ENCODE measurements around the gene ZNF423.

Gene ZNF423

GRCh38 chr16:49664221-49665215 is 191.4 kb downstream of the ZNF423 start:
- DNase-seq (ENCODE audit: insufficient read length, low spot score) = no peak
- no peak for FAIRE-seq
- no peak for TF ChIP-seq SPI1 (IDR thresholded peaks at IDR 0.05; ENCODE audit: low read depth, low read length)
- no peak for TF ChIP-seq TAF1 (IDR thresholded peaks at IDR 0.05; ENCODE audit: low read depth, low read length)
- no peak for TF ChIP-seq POLR2A (IDR thresholded peaks at IDR 0.05; ENCODE audit: low read depth, low read length)
- no peak for TF ChIP-seq POLR2AphosphoS5 (IDR thresholded peaks at IDR 0.05; ENCODE audit: low read depth, low read length)
- TF ChIP-seq POU2F2 (IDR thresholded peaks at IDR 0.05; ENCODE audit: low read depth, low read length) = no peak
- no peak for TF ChIP-seq PAX5 (IDR thresholded peaks at IDR 0.05; ENCODE audit: insufficient read depth, low read length, severe bottlenecking)

DNA sequence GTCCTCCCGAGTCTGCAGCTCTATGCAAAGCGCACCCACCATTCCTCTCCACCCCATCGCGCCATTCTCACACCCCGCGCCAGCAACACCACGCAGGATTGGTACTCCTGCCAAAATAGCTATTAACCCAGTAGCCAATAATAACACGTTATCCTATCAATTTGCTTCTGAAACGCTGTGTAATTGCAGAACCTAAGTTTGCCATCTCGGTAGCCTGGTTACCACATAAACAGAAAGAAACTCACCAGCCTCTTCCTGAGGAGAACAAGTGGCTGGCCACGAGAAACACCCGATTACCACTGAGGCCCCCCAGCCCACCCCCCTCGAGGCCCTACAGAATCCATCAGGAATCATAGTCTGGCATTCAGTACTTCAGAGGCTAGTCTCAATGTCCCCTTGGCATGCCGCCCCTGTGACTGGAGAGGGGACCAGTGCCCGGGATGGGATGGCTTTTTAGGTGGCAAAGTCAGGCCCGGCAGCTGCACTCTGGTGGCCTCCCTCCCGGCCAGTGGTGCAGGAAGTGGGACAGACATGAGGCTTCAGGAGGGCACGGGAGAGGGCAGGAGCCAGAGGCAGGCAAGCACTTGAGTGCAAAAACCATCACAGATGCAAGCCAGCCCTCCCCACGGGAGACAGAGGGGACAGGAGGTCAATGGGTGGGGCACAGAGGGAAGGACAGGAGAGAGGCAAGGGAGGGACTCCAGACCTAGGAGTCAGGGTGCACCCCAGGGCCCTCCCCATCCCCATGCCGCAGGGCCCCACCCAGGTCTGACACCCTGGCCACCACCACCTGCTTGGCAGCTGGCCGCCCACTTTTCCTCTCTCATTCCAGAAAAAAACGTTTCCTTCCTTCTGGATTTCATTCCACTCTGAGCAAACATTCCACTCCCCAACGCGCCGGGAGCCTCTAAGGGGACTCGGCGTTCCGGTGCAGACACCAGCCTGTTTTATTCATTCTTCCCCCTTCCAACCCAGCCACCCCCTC is 192.5 kb downstream of the ZNF423 start:
- FAIRE-seq = no peak
- TF ChIP-seq POLR2A (IDR thresholded peaks at IDR 0.05; ENCODE audit: low read depth, low read length) (no peak), POU2F2 (IDR thresholded peaks at IDR 0.05; ENCODE audit: low read depth, low read length) (no peak), TAF1 (IDR thresholded peaks at IDR 0.05; ENCODE audit: low read depth, low read length) (no peak)
- DNase-seq (ENCODE audit: insufficient read length, low spot score) = no peak

DNA sequence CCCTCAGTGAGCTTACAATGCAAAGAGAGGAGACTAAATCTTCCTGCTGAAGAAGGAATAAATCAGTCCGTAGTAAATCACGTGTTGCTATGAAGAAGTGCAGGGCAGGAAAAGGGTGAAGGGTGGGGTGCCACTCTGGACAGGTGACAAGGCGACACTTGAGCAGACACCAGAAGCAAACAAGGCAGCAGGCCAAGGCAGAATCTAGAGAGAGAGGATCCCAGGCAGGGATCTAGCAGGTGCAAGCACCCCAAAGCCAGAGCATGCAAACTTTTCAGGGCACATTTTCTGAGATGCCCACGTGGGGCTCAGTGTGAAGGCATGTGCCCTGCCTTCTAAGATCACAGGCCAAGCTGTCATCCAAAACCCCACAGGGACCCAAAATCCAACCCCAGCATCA is 193.3 kb downstream of the ZNF423 start:
- DNase-seq (ENCODE audit: insufficient read length, low spot score) (no peak), FAIRE-seq (no peak)
- no peak for TF ChIP-seq POLR2AphosphoS5 (IDR thresholded peaks at IDR 0.05; ENCODE audit: low read depth, low read length)
- TF ChIP-seq TAF1 (IDR thresholded peaks at IDR 0.05; ENCODE audit: low read depth, low read length) = no peak
- no peak for TF ChIP-seq POLR2A (IDR thresholded peaks at IDR 0.05; ENCODE audit: low read depth, low read length)
- TF ChIP-seq POU2F2 (IDR thresholded peaks at IDR 0.05; ENCODE audit: low read depth, low read length) = no peak
- no peak for TF ChIP-seq PAX5 (IDR thresholded peaks at IDR 0.05; ENCODE audit: insufficient read depth, low read length, severe bottlenecking)
- TF ChIP-seq SPI1 (IDR thresholded peaks at IDR 0.05; ENCODE audit: low read depth, low read length) = no peak

DNA sequence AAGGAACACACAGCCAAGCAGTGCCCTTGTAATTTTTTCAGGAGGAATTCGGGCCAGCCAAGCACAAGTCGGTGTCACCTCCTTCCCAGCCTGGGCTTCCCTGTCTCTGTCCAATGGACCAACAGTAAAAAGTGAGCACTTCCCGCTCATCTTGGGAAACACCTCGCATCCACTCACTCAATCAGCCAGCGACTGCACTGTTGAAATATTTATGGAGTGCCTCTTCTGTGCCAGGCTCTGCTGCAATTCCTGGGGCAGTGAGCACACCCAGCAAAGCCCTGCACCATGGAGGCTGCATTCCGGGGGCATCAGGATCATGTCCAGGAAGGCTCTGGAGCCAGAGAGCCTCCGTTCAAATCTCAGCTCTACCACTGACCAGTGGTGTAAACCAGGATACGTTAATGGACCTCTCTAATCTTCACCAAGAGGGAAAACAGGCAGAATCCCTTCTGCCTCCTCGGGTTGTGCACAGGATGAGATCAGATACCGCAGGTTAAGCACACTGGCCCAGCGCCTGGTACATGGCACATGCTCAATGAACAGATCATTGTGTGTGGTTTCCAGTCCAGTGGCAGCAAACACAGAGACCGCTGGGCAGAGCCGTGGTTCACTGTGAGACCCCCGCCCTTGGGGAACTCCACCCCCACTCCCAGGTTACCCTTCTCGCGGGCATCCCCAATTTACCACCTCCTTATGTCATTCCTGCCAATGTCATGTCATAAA is 194.3 kb downstream of the ZNF423 start:
- TF ChIP-seq POLR2AphosphoS5 (IDR thresholded peaks at IDR 0.05; ENCODE audit: low read depth, low read length) (no peak), SPI1 (IDR thresholded peaks at IDR 0.05; ENCODE audit: low read depth, low read length) (no peak), TAF1 (IDR thresholded peaks at IDR 0.05; ENCODE audit: low read depth, low read length) (no peak), PAX5 (IDR thresholded peaks at IDR 0.05; ENCODE audit: insufficient read depth, low read length, severe bottlenecking) (no peak), POU2F2 (IDR thresholded peaks at IDR 0.05; ENCODE audit: low read depth, low read length) (no peak), POLR2A (IDR thresholded peaks at IDR 0.05; ENCODE audit: low read depth, low read length) (no peak)
- DNase-seq (ENCODE audit: insufficient read length, low spot score) = no peak

DNA sequence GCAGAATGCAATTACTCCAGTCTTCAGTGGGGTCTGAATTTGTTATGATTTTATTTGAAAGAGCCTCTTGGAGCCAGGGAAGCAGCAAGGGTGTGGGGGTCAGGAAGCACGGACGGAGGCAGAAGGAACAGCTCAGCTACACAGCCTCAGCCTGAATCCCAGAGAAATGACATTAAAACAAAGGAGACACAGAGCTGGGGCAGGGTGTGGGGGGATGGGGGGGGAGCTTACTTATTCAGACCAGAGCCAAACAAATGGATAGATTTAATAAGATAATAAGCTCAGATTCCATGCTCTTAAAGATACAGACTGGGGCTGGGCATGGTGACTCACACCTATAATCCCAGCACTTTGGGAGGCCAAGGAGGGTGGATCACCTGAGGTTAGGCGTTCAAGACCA is 195.3 kb downstream of the ZNF423 start:
- FAIRE-seq (no peak), DNase-seq (ENCODE audit: insufficient read length, low spot score) (no peak)

More for the DNA sequence above, 194.3 kb downstream of the ZNF423 start:
- no peak for FAIRE-seq

DNA sequence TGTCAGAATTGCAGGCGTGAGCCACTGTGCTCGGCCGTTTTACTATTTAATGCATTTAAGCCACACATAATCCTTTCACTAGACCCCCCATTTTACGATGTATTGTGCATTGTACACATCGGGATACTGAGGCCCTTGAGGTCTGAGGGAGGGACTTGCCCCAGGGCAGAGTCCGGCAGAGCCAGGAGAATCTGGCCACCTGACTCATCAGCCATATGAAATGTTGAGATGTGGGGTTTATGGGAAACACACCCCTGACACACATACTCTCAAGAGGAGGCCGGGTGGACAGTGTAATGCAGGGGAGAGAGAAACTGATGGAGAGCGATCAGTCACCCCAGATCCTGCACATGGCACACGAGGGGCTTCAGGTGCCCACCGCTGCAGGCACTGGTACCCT is 196.6 kb downstream of the ZNF423 start:
- FAIRE-seq = no peak
- TF ChIP-seq POLR2AphosphoS5 (IDR thresholded peaks at IDR 0.05; ENCODE audit: low read depth, low read length) = no peak
- no peak for TF ChIP-seq TAF1 (IDR thresholded peaks at IDR 0.05; ENCODE audit: low read depth, low read length)
- TF ChIP-seq POLR2A (IDR thresholded peaks at IDR 0.05; ENCODE audit: low read depth, low read length) = no peak
- TF ChIP-seq SPI1 (IDR thresholded peaks at IDR 0.05; ENCODE audit: low read depth, low read length) = no peak
- no peak for TF ChIP-seq POU2F2 (IDR thresholded peaks at IDR 0.05; ENCODE audit: low read depth, low read length)
- TF ChIP-seq PAX5 (IDR thresholded peaks at IDR 0.05; ENCODE audit: insufficient read depth, low read length, severe bottlenecking) = no peak

More for the DNA sequence above, 195.3 kb downstream of the ZNF423 start:
- TF ChIP-seq SPI1 (IDR thresholded peaks at IDR 0.05; ENCODE audit: low read depth, low read length) = no peak
- TF ChIP-seq POLR2A (IDR thresholded peaks at IDR 0.05; ENCODE audit: low read depth, low read length) = no peak
- no peak for TF ChIP-seq POU2F2 (IDR thresholded peaks at IDR 0.05; ENCODE audit: low read depth, low read length)
- TF ChIP-seq PAX5 (IDR thresholded peaks at IDR 0.05; ENCODE audit: insufficient read depth, low read length, severe bottlenecking) = no peak
- TF ChIP-seq POLR2AphosphoS5 (IDR thresholded peaks at IDR 0.05; ENCODE audit: low read depth, low read length) = no peak
- no peak for TF ChIP-seq TAF1 (IDR thresholded peaks at IDR 0.05; ENCODE audit: low read depth, low read length)

GRCh38 chr16:49658531-49658930 is 197.4 kb downstream of the ZNF423 start:
- FAIRE-seq = no peak
- TF ChIP-seq PAX5 (IDR thresholded peaks at IDR 0.05; ENCODE audit: insufficient read depth, low read length, severe bottlenecking) (no peak), POU2F2 (IDR thresholded peaks at IDR 0.05; ENCODE audit: low read depth, low read length) (no peak), SPI1 (IDR thresholded peaks at IDR 0.05; ENCODE audit: low read depth, low read length) (no peak), POLR2AphosphoS5 (IDR thresholded peaks at IDR 0.05; ENCODE audit: low read depth, low read length) (no peak), POLR2A (IDR thresholded peaks at IDR 0.05; ENCODE audit: low read depth, low read length) (no peak), TAF1 (IDR thresholded peaks at IDR 0.05; ENCODE audit: low read depth, low read length) (no peak)

More for the DNA sequence above, 196.6 kb downstream of the ZNF423 start:
- no peak for DNase-seq (ENCODE audit: insufficient read length, low spot score)

DNA sequence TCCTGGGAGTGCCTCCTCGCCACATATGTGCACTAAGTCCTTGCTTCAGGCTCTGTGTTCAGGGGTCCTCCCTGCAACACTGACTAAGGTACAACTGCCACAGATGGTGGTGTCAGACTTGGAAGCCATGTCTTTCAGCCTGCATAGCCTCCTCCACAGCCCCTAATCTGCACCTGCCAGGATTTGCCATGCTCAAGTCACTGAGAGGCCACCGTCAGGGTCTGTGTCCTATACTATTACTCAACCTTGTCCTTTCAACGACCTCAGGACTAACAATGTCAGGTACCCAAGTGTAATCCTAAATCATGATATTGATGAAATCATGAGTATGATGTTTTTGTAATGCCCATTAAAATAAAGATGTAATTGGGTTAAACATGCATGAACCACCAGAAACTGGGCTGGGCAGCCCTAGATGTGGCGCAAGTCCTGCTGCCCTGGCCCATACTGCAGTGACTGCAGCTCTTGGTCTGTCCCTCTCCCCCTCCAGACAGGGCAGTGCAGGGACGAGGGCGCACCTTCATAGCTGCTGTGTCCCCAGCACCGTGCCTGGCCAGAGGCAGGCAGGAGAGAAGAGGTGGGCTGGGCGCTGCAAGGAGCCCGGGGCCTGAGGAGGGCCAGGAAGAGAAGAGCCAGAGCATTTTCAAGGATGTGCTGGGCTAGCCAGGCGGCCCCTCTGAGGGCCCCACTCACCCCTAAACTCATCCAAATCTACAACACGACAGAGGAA is 198.0 kb downstream of the ZNF423 start:
- no peak for FAIRE-seq
- TF ChIP-seq POLR2A (IDR thresholded peaks at IDR 0.05; ENCODE audit: low read depth, low read length) (no peak), POU2F2 (IDR thresholded peaks at IDR 0.05; ENCODE audit: low read depth, low read length) (no peak), TAF1 (IDR thresholded peaks at IDR 0.05; ENCODE audit: low read depth, low read length) (no peak)
- DNase-seq (ENCODE audit: insufficient read length, low spot score) = no peak

More at GRCh38 chr16:49658531-49658930, 197.4 kb downstream of the ZNF423 start:
- DNase-seq (ENCODE audit: insufficient read length, low spot score) = no peak

Measured in GM12891 (cell line).